ENCODE data around the gene POU2F3. TPM values are rescaled to one million over a fixed set of nuclear protein-coding genes. Genes with fewer than 3 reads are reported as not detected.

Gene POU2F3
- total RNA-seq, 1 experiment from 2014 or later: 2.6 TPM

GRCh38 chr11:120198403-120198786, 41.5 kb upstream of the POU2F3 start:
- Mint-ChIP-seq H3K4me1 (ENCODE audit: low read depth, unreplicated experiment) (no peaks in the 10 kb centered on the region), H3K36me3 (ENCODE audit: insufficient read depth, unreplicated experiment) (no peaks in the 10 kb centered on the region), H3K9me3 (ENCODE audit: low read depth, unreplicated experiment) (no peaks in the 10 kb centered on the region), H3K27ac (ENCODE audit: unreplicated experiment) (no peak overlapping the region), H3K27me3 (ENCODE audit: unreplicated experiment) (peaks cover 64% of the 10 kb centered on the region), H3K4me3 (ENCODE audit: low read depth, unreplicated experiment) (no peak overlapping the region)
- CTCF ChIA-PET: no interaction called here
- intact Hi-C loops (cut with micrococcal nuclease; ENCODE audit: unreplicated experiment): no loop called here
- TF ChIP-seq CTCF (IDR thresholded peaks at IDR 0.05; ENCODE audit: unreplicated experiment): no peak
- DNase-seq: no peak
- no TSS peak for BruUV-seq (replicated peaks)

- Mint-ChIP-seq H3K36me3 (ENCODE audit: insufficient read depth, unreplicated experiment) (no peaks in the 10 kb centered on the region), H3K4me3 (ENCODE audit: low read depth, unreplicated experiment) (no peak overlapping the region), H3K4me1 (ENCODE audit: low read depth, unreplicated experiment) (no peaks in the 10 kb centered on the region), H3K27ac (ENCODE audit: unreplicated experiment) (no peak overlapping the region), H3K27me3 (ENCODE audit: unreplicated experiment) (peaks cover 62% of the 10 kb centered on the region), H3K9me3 (ENCODE audit: low read depth, unreplicated experiment) (no peaks in the 10 kb centered on the region)
- intact Hi-C loops (cut with micrococcal nuclease; ENCODE audit: unreplicated experiment): no loop called here
- CTCF ChIA-PET: no interaction called here
- no peak for DNase-seq
- BruUV-seq (replicated peaks): no TSS peak
- no peak for TF ChIP-seq CTCF (IDR thresholded peaks at IDR 0.05; ENCODE audit: unreplicated experiment)
These were observed 41.0 kb upstream of the POU2F3 start for GRCh38 chr11:120198787-120199469.

- Mint-ChIP-seq H3K27ac (ENCODE audit: unreplicated experiment) (no peak overlapping the region), H3K4me3 (ENCODE audit: low read depth, unreplicated experiment) (no peak overlapping the region), H3K9me3 (ENCODE audit: low read depth, unreplicated experiment) (no peaks in the 10 kb centered on the region), H3K27me3 (ENCODE audit: unreplicated experiment) (peaks cover 55% of the 10 kb centered on the region), H3K36me3 (ENCODE audit: insufficient read depth, unreplicated experiment) (no peaks in the 10 kb centered on the region), H3K4me1 (ENCODE audit: low read depth, unreplicated experiment) (no peaks in the 10 kb centered on the region)
- CTCF ChIA-PET: no interaction called here
- no TSS peak for BruUV-seq (replicated peaks)
- intact Hi-C loops (cut with micrococcal nuclease; ENCODE audit: unreplicated experiment): no loop called here
- DNase-seq: no peak
- TF ChIP-seq CTCF (IDR thresholded peaks at IDR 0.05; ENCODE audit: unreplicated experiment): no peak
These were observed 40.3 kb upstream of the POU2F3 start for GRCh38 chr11:120199613-120200012.

GRCh38 chr11:120200677-120201076, 39.3 kb upstream of the POU2F3 start:
- no peaks in the 10 kb centered on the region for H3K36me3 Mint-ChIP-seq (ENCODE audit: insufficient read depth, unreplicated experiment)
- intact Hi-C loops (cut with micrococcal nuclease; ENCODE audit: unreplicated experiment): no loop called here
- CTCF ChIA-PET: no interaction called here
- DNase-seq: no peak
- no peaks in the 10 kb centered on the region for H3K9me3 Mint-ChIP-seq (ENCODE audit: low read depth, unreplicated experiment)
- no peak overlapping the region for H3K4me3 Mint-ChIP-seq (ENCODE audit: low read depth, unreplicated experiment)
- no peaks in the 10 kb centered on the region for H3K4me1 Mint-ChIP-seq (ENCODE audit: low read depth, unreplicated experiment)
- H3K27ac Mint-ChIP-seq (ENCODE audit: unreplicated experiment): no peak overlapping the region
- peaks cover 45% of the 10 kb centered on the region for H3K27me3 Mint-ChIP-seq (ENCODE audit: unreplicated experiment)
- TF ChIP-seq CTCF (IDR thresholded peaks at IDR 0.05; ENCODE audit: unreplicated experiment): no peak
- BruUV-seq (replicated peaks): no TSS peak

Data from Calu3 (cell line).